Smooth muscle cell (in vitro differentiated cells): ENCODE results near the gene ARPC1A. TPM values are rescaled to one million over a fixed set of nuclear protein-coding genes. Genes with fewer than 3 reads are reported as not detected.

Experiments used
- DNase-seq: peaks from one replicate; lab custom pipeline; 2025; ENCODE audit not compliant: unreplicated experiment; lab: John Stamatoyannopoulos, UW
- H2AFZ ChIP-seq: fragments of 200-600 bp; sonication (generic); 2 replicates; pipeline ENCODE4 v1.6.0; 2016; ENCODE audit warnings: antibody characterized with exemption, low read depth, mild to moderate bottlenecking
- H3F3A ChIP-seq: fragments of 200-600 bp; sonication (generic); 2 replicates; pipeline ENCODE4 v1.6.0; 2017; ENCODE audit warnings: antibody characterized with exemption, low read depth
- H3K27ac ChIP-seq: fragments of 200-600 bp; sonication (generic); 2 replicates; pipeline ENCODE4 v1.5.1; 2016; ENCODE audit warnings: low read depth, mild to moderate bottlenecking
- H3K27me3 ChIP-seq: fragments of 200-600 bp; sonication (generic); 2 replicates; pipeline ENCODE4 v1.6.1; 2016; ENCODE audit warnings: low read depth, mild to moderate bottlenecking
- H3K36me3 ChIP-seq: fragments of 200-600 bp; sonication (generic); 2 replicates; pipeline ENCODE4 v1.5.1; 2016; ENCODE audit warnings: low read depth
- H3K4me1 ChIP-seq: fragments of 200-600 bp; sonication (generic); 2 replicates; pipeline ENCODE4 v1.5.1; 2016; ENCODE audit warnings: low read depth
- H3K4me2 ChIP-seq: fragments of 200-600 bp; sonication (generic); 2 replicates; pipeline ENCODE4 v1.6.0; 2016; ENCODE audit warnings: mild to moderate bottlenecking
- H3K4me3 ChIP-seq: fragments of 200-600 bp; sonication (generic); 2 replicates; pipeline ENCODE4 v1.5.1; 2016; ENCODE audit warnings: mild to moderate bottlenecking
- H3K79me2 ChIP-seq: fragments of 200-600 bp; sonication (generic); 2 replicates; pipeline ENCODE4 v1.6.0; 2016; ENCODE audit warnings: low read depth, mild to moderate bottlenecking
- H3K9ac ChIP-seq: fragments of 200-600 bp; sonication (generic); 2 replicates; pipeline ENCODE4 v1.6.0; 2016; ENCODE audit warnings: low read depth
- H3K9me3 ChIP-seq: fragments of 200-600 bp; sonication (generic); replicated peaks from 2 replicates; pipeline ENCODE4 v1.5.1; 2016; ENCODE audit warnings: low read depth
- H4K20me1 ChIP-seq: fragments of 200-600 bp; sonication (generic); 2 replicates; pipeline ENCODE4 v1.6.0; 2016; ENCODE audit warnings: low read depth
- CTCF ChIP-seq: fragments of 200-600 bp; sonication (generic); IDR thresholded peaks from 2 replicates; pipeline ENCODE4 v1.5.1; 2017; ENCODE audit warnings: borderline replicate concordance, mild to moderate bottlenecking, antibody characterized with exemption; ENCODE audit not compliant: insufficient read depth, poor library complexity, severe bottlenecking
- WGBS: methylation state at CpG from one replicate; pipeline ENCODE4 v1.1.7; 2016; ENCODE audit warnings: low lambda C conversion rate; 5-methylcytosine and 5-hydroxymethylcytosine counted together
- polyA plus RNA-seq: library from polyadenylated mRNA; unstranded; fragments of >200 nt; fragmentation: Nextera tagmentation; extraction: Ambion mirVana; gene quantifications from 2 replicates; pipeline ENCODE4 v1.2.1, GENCODE V29; 2016
- total RNA-seq: library from RNA; depleted of rRNA; stranded (reverse); fragments of >200 nt; gene quantifications from 2 replicates; pipeline ENCODE4 v1.2.3, GENCODE V29; 2014

ARPC1A gene
- total and polyA plus RNA-seq, 2 experiments from 2014 or later, result 85.0 to 113 TPM

GRCh38 chr7:99381664-99382075 is 56.0 kb downstream of the ARPC1A start:
- Histone ChIP-seq H3K4me3 (no peak overlapping the region), H3K36me3 (no peaks in the 10 kb centered on the region), H3K79me2 (peaks cover 55% of the 10 kb centered on the region), H3K9ac (no peak overlapping the region), H3K4me1 (peaks cover 4% of the 10 kb centered on the region), H2AFZ (no peak overlapping the region), H3F3A (peaks cover 10% of the 10 kb centered on the region), H3K27me3 (no peaks in the 10 kb centered on the region), H3K4me2 (no peak overlapping the region), H3K27ac (no peak overlapping the region), H3K9me3 (no peaks in the 10 kb centered on the region), H4K20me1 (peaks cover 70% of the 10 kb centered on the region)
- no peak for TF ChIP-seq CTCF
- WGBS, result 96% methylated on average over 7 of the region's 7 CpGs
- no peak for DNase-seq

GRCh38 chr7:99383203-99383602 is 57.5 kb downstream of the ARPC1A start:
- H2AFZ ChIP-seq, result no peak overlapping the region
- no peak for TF ChIP-seq CTCF
- H3K4me3 ChIP-seq, result no peak overlapping the region
- H3K27ac ChIP-seq, result no peak overlapping the region
- H4K20me1 ChIP-seq, result peaks cover 75% of the 10 kb centered on the region
- 97% methylated on average over 10 of the region's 10 CpGs for WGBS
- no peaks in the 10 kb centered on the region for H3K36me3 ChIP-seq
- H3K9me3 ChIP-seq, result no peaks in the 10 kb centered on the region
- no peak overlapping the region for H3K4me2 ChIP-seq
- H3K79me2 ChIP-seq, result peaks cover 44% of the 10 kb centered on the region
- no peak for DNase-seq
- peaks cover 4% of the 10 kb centered on the region for H3K4me1 ChIP-seq
- no peaks in the 10 kb centered on the region for H3K27me3 ChIP-seq
- H3F3A ChIP-seq, result peaks cover 4% of the 10 kb centered on the region
- no peak overlapping the region for H3K9ac ChIP-seq

- no peak overlapping the region for H2AFZ ChIP-seq
- H3K9ac ChIP-seq, result no peak overlapping the region
- H3K27ac ChIP-seq, result no peak overlapping the region
- H3K4me2 ChIP-seq, result no peak overlapping the region
- DNase-seq, result no peak
- H3K27me3 ChIP-seq, result no peaks in the 10 kb centered on the region
- peaks cover 4% of the 10 kb centered on the region for H3K4me1 ChIP-seq
- no peaks in the 10 kb centered on the region for H3K9me3 ChIP-seq
- no peak for TF ChIP-seq CTCF
- no peak overlapping the region for H3K4me3 ChIP-seq
- no peaks in the 10 kb centered on the region for H3K36me3 ChIP-seq
- peaks cover 3% of the 10 kb centered on the region for H3F3A ChIP-seq
- WGBS, result 99% methylated on average over 13 of the region's 13 CpGs
- H3K79me2 ChIP-seq, result peaks cover 44% of the 10 kb centered on the region
- peaks cover 74% of the 10 kb centered on the region for H4K20me1 ChIP-seq
Observed at GRCh38 chr7:99383791-99384370, 58.2 kb downstream of the ARPC1A start.

DNA sequence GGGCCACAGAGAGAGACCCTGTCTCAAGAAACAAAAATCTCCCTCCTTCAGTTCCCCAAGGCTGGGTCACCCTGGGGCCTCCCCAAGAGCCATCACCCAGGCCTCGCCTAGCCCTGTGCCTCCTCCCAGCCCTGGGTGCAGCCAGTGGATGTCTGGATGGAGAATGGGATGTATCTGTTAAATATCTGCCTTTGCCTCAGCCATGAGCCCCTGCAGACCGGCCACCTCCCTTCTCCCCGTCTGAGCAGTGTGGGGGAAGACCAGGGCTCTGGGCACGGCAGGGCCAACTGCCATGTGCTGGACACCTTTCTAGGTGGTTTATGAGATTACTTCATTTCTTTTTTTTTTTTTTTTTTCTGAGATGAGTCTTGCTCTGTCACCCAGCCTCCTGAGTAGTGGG is 58.8 kb downstream of the ARPC1A start:
- no peaks in the 10 kb centered on the region for H3K36me3 ChIP-seq
- H3K27me3 ChIP-seq, result no peaks in the 10 kb centered on the region
- peaks cover 70% of the 10 kb centered on the region for H4K20me1 ChIP-seq
- H3K4me1 ChIP-seq, result peaks cover 4% of the 10 kb centered on the region
- no peak for DNase-seq
- H2AFZ ChIP-seq, result no peak overlapping the region
- no peaks in the 10 kb centered on the region for H3K9me3 ChIP-seq
- no peak overlapping the region for H3K27ac ChIP-seq
- peaks cover 41% of the 10 kb centered on the region for H3K79me2 ChIP-seq
- no peak overlapping the region for H3K4me2 ChIP-seq
- H3K4me3 ChIP-seq, result no peak overlapping the region
- WGBS, result 97% methylated on average over 4 of the region's 4 CpGs
- no peak for TF ChIP-seq CTCF
- no peaks in the 10 kb centered on the region for H3F3A ChIP-seq
- H3K9ac ChIP-seq, result no peak overlapping the region
